ENCODE data around the gene PSIP1.

GRCh38 chr9:15484802-15485201 lies 26.0 kb downstream of the PSIP1 start:
- no peak for TF ChIP-seq CTCF (conservative IDR thresholded peaks at IDR 0.05 in 1 of 2, IDR thresholded peaks at IDR 0.05 in 1 of 2; ENCODE audit: extremely low read depth in 1 of 2, insufficient read depth in 1 of 2, low read depth in 1 of 2, low read length in 2 of 2)
- TF ChIP-seq EZH2 (IDR thresholded peaks at IDR 0.05; ENCODE audit: borderline replicate concordance, low read length), result no peak
